Measurements from ENCODE around the gene TBC1D22A.

DNA sequence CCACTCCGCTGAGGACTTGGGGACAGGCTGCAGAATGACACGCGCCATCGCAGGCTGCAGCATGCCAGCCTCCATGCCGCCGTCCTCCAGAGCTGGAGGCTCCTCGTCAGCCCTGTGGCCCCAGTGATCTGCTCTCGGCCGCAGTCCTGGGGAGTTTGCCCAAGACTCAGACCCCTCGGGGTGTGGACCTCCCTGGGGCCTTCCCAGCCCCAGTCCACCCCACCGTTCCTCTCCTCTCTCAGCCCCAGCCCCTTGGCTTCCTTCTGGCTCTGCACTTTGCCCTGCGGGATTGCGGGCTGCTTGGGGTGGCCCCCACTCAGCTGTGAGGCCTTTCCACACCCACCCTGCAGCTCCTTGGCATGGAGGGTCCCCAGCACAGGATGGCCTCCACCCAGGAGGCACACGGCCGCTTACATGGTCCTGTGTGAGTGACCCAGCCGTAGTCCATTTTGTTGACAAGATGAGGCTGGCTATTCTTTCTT lies 414.9 kb downstream of the TBC1D22A start:
- TF ChIP-seq, protein P1, sequence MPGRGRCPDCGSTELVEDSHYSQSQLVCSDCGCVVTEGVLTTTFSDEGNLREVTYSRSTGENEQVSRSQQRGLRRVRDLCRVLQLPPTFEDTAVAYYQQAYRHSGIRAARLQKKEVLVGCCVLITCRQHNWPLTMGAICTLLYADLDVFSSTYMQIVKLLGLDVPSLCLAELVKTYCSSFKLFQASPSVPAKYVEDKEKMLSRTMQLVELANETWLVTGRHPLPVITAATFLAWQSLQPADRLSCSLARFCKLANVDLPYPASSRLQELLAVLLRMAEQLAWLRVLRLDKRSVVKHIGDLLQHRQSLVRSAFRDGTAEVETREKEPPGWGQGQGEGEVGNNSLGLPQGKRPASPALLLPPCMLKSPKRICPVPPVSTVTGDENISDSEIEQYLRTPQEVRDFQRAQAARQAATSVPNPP (IDR thresholded peaks at IDR 0.05; ENCODE audit: borderline replicate concordance, insufficient read depth, insufficient read length), result no peak
- TF ChIP-seq CTCF (IDR thresholded peaks at IDR 0.05 in 2 of 3, conservative IDR thresholded peaks at IDR 0.05 in 1 of 3; ENCODE audit: insufficient read depth in 2 of 3, low read depth in 1 of 3, low read length in 3 of 3) (no peak), MYNN (IDR thresholded peaks at IDR 0.05) (no peak), MYNN (CRISPR knock-in tag; IDR thresholded peaks at IDR 0.05) (no peak), ZNF224 (CRISPR knock-in tag; IDR thresholded peaks at IDR 0.05) (no peak), POLR2G (IDR thresholded peaks at IDR 0.05; ENCODE audit: low read depth, low read length) (no peak), SLC30A9 (CRISPR knock-in tag; IDR thresholded peaks at IDR 0.05) (no peak), KAT2B (IDR thresholded peaks at IDR 0.05; ENCODE audit: low read depth, low read length) (no peak)

Measured in K562 (cell line).